GM18505 (cell line): Measurements from ENCODE around the gene TNFRSF18.
A peak's percentile ranks its signal among the peaks of the same experiment; 100 is the strongest.

Source experiments
- ATAC-seq: cut with Tn5 transposase; IDR thresholded peaks from one replicate; pipeline ENCODE4 v1.9.1; 2021; ENCODE audit not compliant: unreplicated experiment
- POLR2A ChIP-seq: IDR thresholded peaks from 4 replicates; pipeline ENCODE4 v1.6.1; 2011; ENCODE audit warnings: borderline replicate concordance; ENCODE audit not compliant: insufficient read depth, insufficient read length; ENCODE audit errors: extremely low read depth

Gene TNFRSF18

DNA sequence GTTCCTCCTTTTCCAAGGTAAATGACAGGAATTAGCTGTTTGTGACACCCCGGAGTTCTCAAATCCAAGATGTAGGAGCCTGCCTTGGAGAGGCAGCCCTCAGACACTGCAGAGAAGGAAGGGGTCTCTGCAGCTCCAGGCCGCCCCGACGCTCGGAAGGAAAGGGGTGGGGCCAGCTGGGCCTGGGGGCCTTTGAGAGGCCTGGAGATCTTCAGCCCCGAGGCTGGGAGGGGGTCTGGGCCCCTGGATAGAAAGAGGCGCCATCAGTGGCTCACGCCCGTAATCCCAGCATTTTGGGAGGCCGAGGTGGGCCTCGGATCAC lies 1.1 kb upstream of the TNFRSF18 start:
- TF ChIP-seq POLR2A, result no peak
- no peak for ATAC-seq

DNA sequence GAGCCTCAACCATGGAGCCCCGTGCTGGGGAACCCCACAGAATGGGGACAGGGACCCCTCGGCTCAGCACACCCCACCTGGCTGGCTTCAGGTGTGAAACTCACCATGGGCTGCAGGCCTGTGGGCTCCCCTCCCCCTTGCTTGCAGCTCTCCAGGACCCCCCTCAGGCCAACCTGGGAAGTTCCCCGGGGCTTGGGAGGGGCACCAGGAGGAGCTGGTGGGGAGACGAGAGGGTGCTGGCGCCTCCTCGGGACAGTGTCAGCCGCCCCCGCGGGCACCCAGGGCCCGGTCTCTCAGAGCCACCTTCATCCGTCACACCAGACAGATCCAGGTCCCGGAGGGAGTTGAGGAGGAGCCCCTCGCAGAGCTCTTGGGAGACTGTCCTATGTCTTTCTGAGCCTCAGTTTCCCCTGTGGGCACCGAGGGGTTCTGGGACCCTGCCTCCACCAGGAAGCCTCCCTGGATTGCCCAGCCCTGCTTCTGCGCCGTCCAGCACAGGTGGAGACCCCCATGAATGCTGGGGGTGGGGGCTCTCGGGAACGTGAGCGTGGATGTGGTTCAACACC lies 657 bp upstream of the TNFRSF18 start:
- no peak for ATAC-seq
- no peak for TF ChIP-seq POLR2A

DNA sequence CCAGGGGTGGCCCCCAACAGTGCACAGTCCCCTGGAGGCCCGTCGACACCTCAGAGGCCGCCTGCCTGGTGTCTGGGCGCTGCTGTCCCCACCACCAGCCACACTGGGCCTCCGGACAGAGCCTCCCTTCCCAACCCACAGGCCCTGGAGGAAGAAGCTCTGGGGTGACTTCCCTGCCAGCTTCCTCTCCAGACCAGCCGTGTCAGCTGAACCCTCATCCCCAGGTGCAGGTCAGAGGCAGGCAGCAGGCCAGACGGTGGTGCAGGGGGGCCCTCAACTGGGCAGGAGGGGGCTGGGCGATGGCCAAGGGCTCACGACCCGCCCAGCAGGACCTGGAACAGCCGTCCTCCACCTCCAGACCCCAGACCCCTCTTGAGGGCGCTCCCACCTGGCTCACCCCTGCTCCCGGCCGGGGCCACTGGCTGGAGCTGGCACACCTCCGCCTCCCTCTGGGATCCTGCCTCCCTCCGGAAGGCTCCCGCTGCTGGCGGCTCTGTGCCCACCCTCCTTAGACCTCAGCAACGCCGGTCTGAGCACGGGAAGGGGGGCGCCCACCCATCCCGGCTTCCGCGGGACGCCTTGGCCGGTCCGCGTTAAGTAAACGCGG lies 520 bp downstream of the TNFRSF18 start:
- ATAC-seq, result no peak
- TF ChIP-seq POLR2A, result no peak

DNA sequence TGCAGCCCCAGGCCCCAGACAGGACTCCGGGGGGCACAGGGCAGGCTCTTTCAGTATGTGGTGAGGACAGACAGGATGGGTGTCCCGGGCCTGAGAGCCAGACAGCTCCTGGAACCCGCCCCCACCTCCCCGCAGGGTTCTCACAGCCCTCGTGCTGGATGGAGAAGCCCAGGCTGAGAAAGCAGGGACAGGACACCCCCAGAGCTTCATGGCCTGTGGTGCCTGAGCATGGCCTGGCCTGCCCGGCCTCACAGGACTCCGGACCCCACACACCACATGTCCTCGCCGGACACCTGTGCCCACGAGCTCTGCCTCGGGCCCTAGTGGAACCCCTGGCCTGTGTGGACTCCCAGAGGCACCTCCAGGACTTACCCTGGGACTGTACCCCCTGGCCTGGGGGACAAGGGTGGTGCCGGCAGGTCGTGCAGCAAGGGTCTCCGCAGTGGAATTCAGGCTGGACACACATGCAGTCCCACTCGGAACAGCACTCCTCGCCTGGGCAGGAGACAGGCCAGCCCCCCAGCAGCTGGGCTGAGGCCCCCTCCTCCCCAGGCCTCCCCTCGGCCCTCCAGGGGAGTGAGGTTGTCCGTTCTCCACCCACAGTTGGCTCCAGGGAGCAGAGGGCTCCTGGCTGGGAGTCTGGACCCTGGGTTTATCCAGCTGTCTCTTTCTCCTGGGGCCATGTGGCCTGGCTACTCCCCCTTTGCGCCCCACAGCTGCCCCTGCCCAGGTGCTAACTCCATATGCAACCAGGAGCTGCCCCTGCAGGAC lies 1.2 kb downstream of the TNFRSF18 start:
- no peak for ATAC-seq
- TF ChIP-seq POLR2A, result no peak

DNA sequence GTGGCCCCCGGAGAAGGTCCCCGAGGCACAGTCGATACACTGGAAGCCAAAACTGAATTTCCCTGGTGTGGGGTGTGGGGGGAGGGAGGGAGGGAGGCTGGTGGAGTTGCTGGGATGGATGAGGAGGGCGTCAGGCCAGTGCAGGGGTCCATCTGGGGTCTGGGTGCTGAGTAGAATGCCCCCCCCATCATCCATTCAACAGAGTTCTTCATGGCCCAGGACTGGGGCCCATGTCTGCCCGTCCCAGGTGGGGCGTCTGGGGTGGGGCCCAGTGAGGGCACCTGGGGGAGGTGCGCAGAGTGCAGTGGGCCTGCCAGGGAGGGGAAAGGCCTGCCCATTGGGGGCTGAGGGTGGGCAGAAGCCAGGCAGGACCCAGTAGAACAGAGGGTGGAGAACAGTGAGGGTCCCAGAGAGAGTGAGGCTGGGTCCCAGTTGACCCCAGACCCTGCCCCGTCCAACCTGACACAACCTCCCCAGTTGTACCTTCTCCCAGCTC lies 1.9 kb downstream of the TNFRSF18 start:
- no peak for ATAC-seq
- no peak for TF ChIP-seq POLR2A

DNA sequence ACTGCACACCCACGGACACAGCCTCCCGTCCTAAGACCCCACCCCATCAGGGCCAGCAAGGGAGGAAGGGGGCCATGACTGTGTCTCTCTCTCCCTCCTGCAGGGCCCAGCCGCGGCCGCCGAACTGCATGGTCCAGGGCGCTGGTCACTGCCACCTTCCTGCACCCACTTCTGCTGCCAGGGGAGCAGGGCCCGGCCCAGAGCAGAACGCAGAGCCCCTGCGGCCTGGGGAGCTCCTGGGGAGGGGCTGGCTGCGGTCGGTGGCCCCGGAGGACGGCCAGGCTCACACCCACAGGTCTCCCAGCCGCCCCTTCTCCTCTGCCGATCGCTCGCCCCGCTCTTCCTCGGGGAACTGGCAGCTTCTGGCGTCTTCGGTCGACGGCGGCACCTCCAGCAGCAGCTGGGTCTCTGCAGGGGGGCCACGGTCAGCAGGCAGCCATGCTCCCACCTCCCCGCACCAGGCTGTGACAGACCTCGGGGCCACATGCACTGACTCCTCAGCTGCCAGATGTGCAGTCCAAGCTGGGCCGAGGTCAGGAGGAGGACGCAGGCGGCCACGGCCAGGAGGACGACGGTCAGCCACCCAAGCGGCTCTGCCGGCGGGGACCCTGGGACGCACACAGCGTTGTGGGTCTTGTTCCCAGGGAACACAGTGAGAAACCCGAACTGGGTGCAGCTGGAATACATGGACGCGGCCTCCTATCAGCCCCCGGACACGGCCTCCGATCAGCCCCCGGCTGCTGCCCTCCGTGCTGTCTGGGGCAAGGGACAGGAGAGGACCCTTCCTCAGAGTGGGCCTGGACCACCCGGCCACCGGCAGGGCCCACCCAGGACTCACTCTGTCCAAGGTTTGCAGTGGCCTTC lies 2.6 kb downstream of the TNFRSF18 start:
- ATAC-seq, result no peak
- TF ChIP-seq POLR2A, result no peak

DNA sequence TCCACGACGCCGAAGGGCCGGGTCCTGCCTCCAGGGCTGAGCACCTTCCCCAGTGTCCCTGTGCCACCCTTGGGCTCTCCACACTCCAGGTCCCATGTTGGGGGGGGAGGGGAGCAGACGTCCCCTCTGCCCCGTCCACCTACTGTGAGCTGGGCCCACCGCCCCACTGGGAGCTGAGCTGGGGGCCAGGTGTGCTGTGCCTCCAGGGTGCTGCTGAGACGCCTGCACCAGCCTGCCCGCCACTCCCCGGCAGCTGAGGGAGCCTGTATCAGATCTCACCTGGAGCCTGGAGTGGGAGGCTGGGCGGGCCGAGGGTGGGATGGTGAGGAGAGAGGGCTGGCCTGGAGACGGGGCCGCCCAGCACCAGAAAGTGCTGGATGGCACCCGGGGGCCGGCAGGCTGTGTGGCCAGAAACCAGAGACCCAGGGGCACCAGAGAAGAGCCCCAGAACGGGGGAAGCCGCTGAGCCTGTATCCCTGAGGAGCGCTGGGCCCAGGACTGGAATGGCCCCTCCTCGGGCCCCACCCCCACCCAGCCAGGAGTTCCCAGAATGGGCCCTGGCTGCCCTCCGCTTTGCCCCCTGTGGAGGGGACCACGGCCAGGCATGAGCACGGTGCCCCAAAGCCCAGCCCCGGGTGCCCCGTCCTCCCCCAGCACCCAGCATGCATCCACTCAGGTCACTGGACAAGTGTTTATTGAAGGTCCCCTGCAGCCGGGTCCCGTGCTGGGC lies 3.4 kb downstream of the TNFRSF18 start:
- no peak for TF ChIP-seq POLR2A
- no peak for ATAC-seq

DNA sequence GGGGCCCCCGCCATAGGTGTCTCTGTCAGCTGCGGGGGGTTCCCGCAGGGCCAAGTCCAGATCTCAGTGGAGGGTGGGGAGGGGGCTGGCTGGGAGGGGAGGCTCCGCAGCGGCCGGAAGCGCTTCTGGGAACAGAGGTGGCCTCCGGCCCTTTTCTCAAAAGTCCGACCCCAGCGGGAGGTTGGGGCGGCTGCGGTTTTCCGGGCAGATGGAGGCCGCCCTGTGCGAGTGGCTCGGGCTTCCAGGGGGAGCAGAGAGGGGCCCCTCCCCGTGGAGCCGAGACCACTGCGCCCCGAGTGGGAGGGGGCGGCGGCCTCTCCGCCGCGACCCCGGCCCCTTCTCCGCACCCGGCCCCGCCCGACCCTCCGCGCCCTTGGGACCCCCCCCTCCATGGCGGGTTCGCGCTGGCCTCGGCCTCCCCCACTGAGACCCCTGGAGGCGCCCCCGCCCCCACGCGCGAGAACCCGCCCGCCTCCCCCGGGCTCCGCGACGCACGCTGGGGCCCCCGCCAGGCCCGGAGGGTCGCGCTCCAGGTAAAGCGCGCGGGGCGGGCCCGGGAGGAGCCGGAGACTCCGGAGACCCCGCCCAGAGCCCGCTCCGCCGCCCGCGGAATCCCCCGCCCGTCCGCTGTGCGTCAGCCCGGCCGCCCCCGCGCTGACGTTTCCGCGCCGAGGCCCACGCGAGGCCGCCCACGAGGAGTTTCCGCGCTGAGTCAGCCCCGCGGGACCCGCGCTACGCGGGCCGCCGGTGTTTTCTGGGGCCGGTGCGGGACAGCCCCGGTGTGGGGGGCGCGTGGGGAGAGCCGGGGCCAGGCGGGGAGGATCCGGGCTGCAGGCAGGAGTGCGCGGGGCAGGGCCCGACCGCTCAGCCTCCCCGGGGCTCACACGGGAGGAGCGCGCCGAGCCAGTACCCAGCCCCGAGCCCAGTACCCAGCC lies 5.2 kb downstream of the TNFRSF18 start:
- ATAC-seq, result peak; percentile 51
- TF ChIP-seq POLR2A, result no peak

DNA sequence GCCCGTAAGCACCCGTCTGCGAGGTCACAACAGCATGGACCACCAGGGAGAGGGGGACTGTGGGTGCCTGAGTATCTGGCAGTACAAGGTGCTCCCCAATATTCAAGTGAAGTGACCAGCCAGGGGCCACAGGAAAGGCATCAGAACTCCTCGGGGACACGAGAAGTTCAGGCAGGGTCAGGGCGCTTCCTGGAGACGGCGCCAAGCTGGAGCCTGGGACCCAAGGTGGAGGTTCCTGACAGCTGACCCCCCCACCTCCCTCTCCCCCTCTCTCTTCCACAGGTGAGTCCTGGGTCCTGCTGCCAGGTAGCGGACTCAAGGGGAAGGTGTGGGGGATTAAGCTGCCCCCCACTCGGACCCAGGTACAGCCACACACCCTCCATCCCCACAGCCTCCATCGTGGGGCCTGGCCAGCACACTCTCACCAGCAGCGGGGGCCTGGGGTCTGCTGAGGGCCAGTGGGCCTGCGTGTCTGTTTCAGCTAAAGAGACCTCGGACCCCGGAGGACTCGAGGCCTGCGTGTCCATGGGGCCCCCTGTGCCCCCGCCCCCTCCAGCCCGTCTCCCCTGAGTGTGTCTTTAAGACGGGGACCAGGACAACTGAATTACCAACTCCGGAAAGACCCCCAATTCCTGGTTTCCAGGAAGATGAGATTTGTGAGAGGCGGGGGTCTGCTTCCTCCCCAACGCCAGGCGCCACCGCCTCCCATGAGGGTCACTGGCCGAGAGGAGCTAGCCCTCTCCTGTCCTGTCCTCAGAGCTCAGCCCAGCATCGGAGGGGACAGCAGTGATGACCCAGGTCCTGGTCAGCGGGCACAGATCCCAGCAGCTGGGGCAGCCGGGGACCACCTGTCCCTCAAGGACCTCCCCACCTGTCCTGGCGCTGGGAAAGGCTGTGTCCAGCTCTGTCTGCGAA lies 6.2 kb downstream of the TNFRSF18 start:
- no peak for TF ChIP-seq POLR2A
- ATAC-seq, result no peak

DNA sequence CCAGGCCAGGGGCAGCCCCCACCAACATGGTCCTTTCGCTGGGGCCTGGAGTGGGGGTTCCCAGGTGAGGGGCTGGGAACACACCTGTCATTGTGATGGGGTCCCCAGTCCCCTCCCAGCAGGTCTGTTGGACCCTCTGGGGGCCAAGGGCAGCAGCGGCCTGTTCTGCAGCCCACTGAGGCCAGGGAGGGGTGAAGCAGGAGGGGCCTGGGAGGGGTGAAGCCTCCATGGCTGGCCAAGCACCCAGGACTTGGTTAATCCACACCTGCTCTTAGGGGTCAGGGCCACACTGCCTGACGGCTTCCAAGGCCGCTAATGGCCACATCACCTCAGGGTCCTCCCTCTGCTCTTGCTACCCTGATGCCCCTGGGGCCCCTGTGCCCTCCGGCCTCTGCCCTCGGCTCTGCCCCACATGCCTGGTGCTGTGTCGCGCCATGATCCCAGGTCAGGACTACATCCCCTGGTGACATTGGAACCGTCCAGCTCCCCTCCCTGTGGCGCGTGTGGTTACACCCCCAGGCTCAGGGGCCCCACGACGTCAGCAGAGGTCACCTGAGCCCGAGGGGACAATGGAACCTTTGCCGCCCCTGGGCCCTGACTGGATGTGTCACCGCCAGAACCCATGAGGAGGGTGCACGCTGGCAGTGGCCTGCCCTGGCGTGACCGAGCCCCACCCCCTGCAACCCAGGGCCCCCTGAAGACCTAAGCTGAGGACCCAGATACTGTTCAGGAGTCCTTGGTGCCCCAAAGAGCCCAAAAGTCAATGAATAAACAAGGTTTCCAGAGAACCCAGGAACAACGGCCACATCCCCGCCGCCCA lies 7.0 kb downstream of the TNFRSF18 start:
- no peak for ATAC-seq
- no peak for TF ChIP-seq POLR2A
